Parathyroid adenoma (tissue), 2 donors: ENCODE results near the gene LARP4B.

ENCODE experiments used
- H2AFZ ChIP-seq: fragments of 300-600 bp; sonication (generic); one replicate; pipeline ENCODE4 v1.7.0; 2017; ENCODE audit warnings: antibody characterized with exemption, mild to moderate bottlenecking
- H3K27ac ChIP-seq: fragments of 300-600 bp; sonication (generic); one replicate; pipeline ENCODE4 v1.7.0; 2017
- H3K27me3 ChIP-seq: fragments of 300-600 bp; sonication (generic); one replicate; pipeline ENCODE4 v1.7.0; 2017; ENCODE audit warnings: low read length; ENCODE audit not compliant: control insufficient read depth, insufficient read depth
- H3K36me3 ChIP-seq: fragments of 300-600 bp; sonication (generic); one replicate; pipeline ENCODE4 v1.7.0; 2017; ENCODE audit warnings: low read length; ENCODE audit not compliant: control insufficient read depth, insufficient read depth
- H3K4me1 ChIP-seq: fragments of 300-600 bp; sonication (generic); one replicate; pipeline ENCODE4 v1.7.0; 2017; ENCODE audit warnings: control low read depth
- H3K4me2 ChIP-seq: fragments of 300-600 bp; sonication (generic); one replicate; pipeline ENCODE4 v1.7.0; 2017; ENCODE audit warnings: low read length
- H3K4me3 ChIP-seq: fragments of 300-600 bp; sonication (generic); one replicate; pipeline ENCODE4 v1.7.0; 2017; ENCODE audit warnings: low read depth, low read length
- H3K79me2 ChIP-seq: fragments of 300-600 bp; sonication (generic); one replicate; pipeline ENCODE4 v1.7.0; 2017; ENCODE audit warnings: control low read depth
- H3K9ac ChIP-seq: fragments of 300-600 bp; sonication (generic); one replicate; pipeline ENCODE4 v1.7.0; 2017; ENCODE audit warnings: mild to moderate bottlenecking
- H3K9me3 ChIP-seq: fragments of 300-600 bp; sonication (generic); one replicate; pipeline ENCODE4 v1.7.0; 2017; ENCODE audit warnings: low read length; ENCODE audit not compliant: control insufficient read depth
- CTCF ChIP-seq: fragments of 300-600 bp; sonication (generic); IDR thresholded peaks from one replicate; pipeline ENCODE4 v1.7.0; 2017; ENCODE audit warnings: antibody characterized with exemption, mild to moderate bottlenecking
- donor health status: primary hyperparathyroidism.

The LARP4B gene

GRCh38 chr10:945778-946177 is 14.3 kb upstream of the LARP4B start:
- Histone ChIP-seq H2AFZ (no peak overlapping the region), H3K4me1 (no peaks in the 10 kb centered on the region), H3K36me3 (no peaks in the 10 kb centered on the region), H3K9me3 (no peaks in the 10 kb centered on the region), H3K9ac (no peak overlapping the region), H3K79me2 (no peaks in the 10 kb centered on the region), H3K4me3 (no peak overlapping the region), H3K4me2 (no peak overlapping the region), H3K27ac (no peak overlapping the region), H3K27me3 (no peaks in the 10 kb centered on the region)
- no peak for TF ChIP-seq CTCF

GRCh38 chr10:944034-944831 is 12.7 kb upstream of the LARP4B start:
- Histone ChIP-seq H3K9me3 (no peaks in the 10 kb centered on the region), H3K79me2 (no peaks in the 10 kb centered on the region), H3K9ac (no peak overlapping the region), H3K27me3 (no peaks in the 10 kb centered on the region), H2AFZ (peak overlapping the region; percentile 28), H3K4me3 (no peak overlapping the region), H3K27ac (peak overlapping the region; percentile 49), H3K4me1 (no peaks in the 10 kb centered on the region), H3K4me2 (no peak overlapping the region), H3K36me3 (no peaks in the 10 kb centered on the region)
- no peak for TF ChIP-seq CTCF

- Histone ChIP-seq H2AFZ (no peak overlapping the region), H3K27ac (no peak overlapping the region), H3K36me3 (no peaks in the 10 kb centered on the region), H3K9ac (no peak overlapping the region), H3K27me3 (no peaks in the 10 kb centered on the region), H3K9me3 (no peaks in the 10 kb centered on the region), H3K4me1 (no peaks in the 10 kb centered on the region), H3K79me2 (no peaks in the 10 kb centered on the region), H3K4me2 (no peak overlapping the region), H3K4me3 (no peak overlapping the region)
- TF ChIP-seq CTCF, result no peak
These were observed 12.0 kb upstream of the LARP4B start for GRCh38 chr10:943334-944033.

GRCh38 chr10:938941-939678 is 7.6 kb upstream of the LARP4B start:
- Histone ChIP-seq H3K4me1 (no peaks in the 10 kb centered on the region), H2AFZ (no peak overlapping the region), H3K9ac (no peak overlapping the region), H3K36me3 (no peaks in the 10 kb centered on the region), H3K4me3 (no peak overlapping the region), H3K79me2 (no peaks in the 10 kb centered on the region), H3K27ac (no peak overlapping the region), H3K27me3 (no peaks in the 10 kb centered on the region), H3K9me3 (no peaks in the 10 kb centered on the region), H3K4me2 (no peak overlapping the region)
- TF ChIP-seq CTCF, result no peak
